HAP-1 (cell line): ENCODE data around the gene RAPGEF1.
A peak's percentile ranks its signal among the peaks of the same experiment; 100 is the strongest.
"Not testable (repeated sequence)": the region's sequence is repeated elsewhere in the genome, so short reads cannot be mapped to it uniquely, and the experiment has no call there.

Experiments used
- DNase-seq, 2 experiments: peaks; one replicate each; pipeline ENCODE4 v3.0.0-alpha.2; 2016 to 2020; ENCODE audit warnings: low spot score in 2 of 2
- H3K27me3 ChIP-seq: fragments of 250-450 bp; sonication (Bioruptor Pico); 2 replicates; pipeline ENCODE4 v1.5.1; 2020; ENCODE audit warnings: low read depth, mild to moderate bottlenecking, moderate library complexity
- H3K36me3 ChIP-seq: fragments of 250-450 bp; sonication (Bioruptor Pico); replicated peaks from 2 replicates; pipeline ENCODE4 v1.5.1; 2020; ENCODE audit warnings: mild to moderate bottlenecking
- H3K4me1 ChIP-seq: fragments of 250-450 bp; sonication (Bioruptor Pico); 2 replicates; pipeline ENCODE4 v1.5.1; 2020; ENCODE audit warnings: mild to moderate bottlenecking
- H3K4me3 ChIP-seq: fragments of 250-450 bp; sonication (Bioruptor Pico); 2 replicates; pipeline ENCODE4 v1.5.1; 2020; ENCODE audit warnings: mild to moderate bottlenecking, moderate library complexity
- H3K9me3 ChIP-seq: fragments of 250-450 bp; sonication (Bioruptor Pico); 2 replicates; pipeline ENCODE4 v1.5.1; 2020; ENCODE audit warnings: mild to moderate bottlenecking, moderate library complexity
- in situ Hi-C: fragments of 300-500 bp; cut with MboI; formaldehyde crosslinking; loops from 3 replicates; pipeline ENCODE4 v1.14.3; 2020; ENCODE audit warnings: low sequenced_read_pairs, inconsistent platforms, mixed read lengths

The RAPGEF1 gene

DNA sequence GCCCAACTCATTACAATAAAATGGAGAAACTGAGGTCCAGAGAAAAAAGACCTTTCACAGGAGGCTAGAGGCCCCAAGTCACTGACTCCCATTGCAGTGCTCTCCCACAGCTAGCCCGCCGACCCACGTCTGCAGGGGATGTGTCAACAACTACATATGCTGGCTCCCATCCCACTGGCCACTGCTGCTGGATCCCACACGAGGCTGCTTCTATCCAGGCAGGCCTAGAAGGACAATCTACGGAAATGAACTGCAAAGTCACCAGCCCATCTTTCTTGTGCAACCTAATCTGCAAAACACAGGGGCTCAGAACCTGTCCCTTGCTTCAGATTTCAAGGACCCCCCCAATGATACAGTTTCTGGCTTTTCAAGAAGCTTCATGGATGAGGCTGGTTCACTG, 24.0 kb downstream of the RAPGEF1 start:
- no peak for DNase-seq
- H3K4me1 ChIP-seq, result no peaks in the 10 kb centered on the region
- H3K27me3 ChIP-seq, result no peaks in the 10 kb centered on the region
- in situ Hi-C loops, result no loop called here
- no peak overlapping the region for H3K4me3 ChIP-seq
- H3K9me3 ChIP-seq, result no peaks in the 10 kb centered on the region
- H3K36me3 ChIP-seq, result no peaks in the 10 kb centered on the region; the same call in 1 of the 2 replicates

DNA sequence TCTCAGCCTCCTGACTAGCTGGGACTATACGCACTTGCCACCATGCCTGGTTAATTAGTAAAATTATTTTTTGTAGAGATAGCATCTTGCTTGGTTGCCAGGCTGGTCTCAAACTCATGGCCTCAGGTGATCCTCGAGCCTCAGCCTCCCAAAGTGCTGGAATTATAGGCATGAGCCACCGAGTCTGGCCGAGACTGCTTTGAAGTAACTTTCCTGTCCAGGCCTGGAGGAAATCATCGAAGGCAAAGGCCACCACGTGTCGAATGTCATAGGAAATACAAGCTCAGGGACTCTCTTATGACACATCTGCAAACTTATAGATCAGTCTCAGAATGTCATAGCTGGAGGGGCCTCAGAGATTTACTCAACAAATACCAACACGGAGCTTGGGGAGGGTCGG, 25.1 kb downstream of the RAPGEF1 start:
- no peak for DNase-seq
- no peak overlapping the region for H3K4me3 ChIP-seq
- no peaks in the 10 kb centered on the region for H3K9me3 ChIP-seq
- peaks cover 10% of the 10 kb centered on the region for H3K4me1 ChIP-seq
- H3K27me3 ChIP-seq, result no peaks in the 10 kb centered on the region
- in situ Hi-C loops, result no loop called here
- no peaks in the 10 kb centered on the region; the same call in 1 of the 2 replicates for H3K36me3 ChIP-seq

DNA sequence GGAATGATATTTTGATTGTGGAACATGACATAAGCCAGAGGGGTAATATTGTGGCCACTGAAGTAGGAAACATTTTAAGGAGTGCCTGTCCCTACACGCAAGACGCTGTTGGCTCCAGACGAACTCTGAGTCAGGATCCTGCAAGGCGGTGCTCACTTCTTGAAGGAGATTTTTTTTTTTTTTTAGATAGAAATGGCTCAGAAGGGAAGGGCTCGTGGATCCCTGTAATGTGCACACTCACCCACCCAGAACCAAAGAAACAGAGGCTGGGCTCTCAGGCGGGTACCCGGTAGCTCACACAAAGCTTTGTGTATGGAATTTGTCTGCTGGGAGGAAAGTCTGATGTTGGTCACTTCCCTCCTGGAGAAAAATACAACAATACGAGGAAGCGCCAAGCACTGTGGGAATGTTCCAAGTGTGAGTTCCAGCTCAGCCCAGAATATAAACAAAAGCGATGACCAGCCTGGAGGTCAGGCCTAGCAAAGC, 25.7 kb downstream of the RAPGEF1 start:
- DNase-seq, result no peak
- in situ Hi-C loops, result no loop called here
- H3K4me3 ChIP-seq, result no peak overlapping the region

DNA sequence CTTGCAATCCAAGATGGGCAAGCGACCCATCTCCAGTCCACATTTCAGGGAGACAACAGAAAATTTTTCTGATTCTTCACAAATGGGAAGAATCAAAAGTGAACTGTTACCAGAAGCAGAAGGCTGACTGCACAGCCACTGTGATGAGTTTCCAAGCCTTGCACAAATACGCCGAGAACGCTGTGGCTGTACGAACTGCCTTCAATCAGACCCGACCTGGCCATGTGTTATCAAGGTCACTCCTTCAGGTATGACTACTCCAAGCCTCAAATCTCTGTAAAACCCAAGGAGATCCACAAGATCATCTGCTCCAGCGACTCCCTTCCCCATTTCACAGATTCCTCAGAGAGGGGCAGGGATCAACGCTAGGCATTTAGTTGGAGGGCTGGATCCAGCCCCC, 26.9 kb downstream of the RAPGEF1 start:
- H3K36me3 ChIP-seq, result no peaks in the 10 kb centered on the region; the same call in 1 of the 2 replicates
- no peaks in the 10 kb centered on the region for H3K9me3 ChIP-seq
- H3K27me3 ChIP-seq, result no peaks in the 10 kb centered on the region
- peaks cover 20% of the 10 kb centered on the region for H3K4me1 ChIP-seq
- in situ Hi-C loops, result no loop called here
- no peak overlapping the region for H3K4me3 ChIP-seq
- DNase-seq, result no peak

More for the DNA sequence above, 25.7 kb downstream of the RAPGEF1 start:
- H3K4me1 ChIP-seq, result peaks cover 16% of the 10 kb centered on the region
- H3K36me3 ChIP-seq, result no peaks in the 10 kb centered on the region; the same call in 1 of the 2 replicates
- H3K9me3 ChIP-seq, result no peaks in the 10 kb centered on the region
- H3K27me3 ChIP-seq, result no peaks in the 10 kb centered on the region

DNA sequence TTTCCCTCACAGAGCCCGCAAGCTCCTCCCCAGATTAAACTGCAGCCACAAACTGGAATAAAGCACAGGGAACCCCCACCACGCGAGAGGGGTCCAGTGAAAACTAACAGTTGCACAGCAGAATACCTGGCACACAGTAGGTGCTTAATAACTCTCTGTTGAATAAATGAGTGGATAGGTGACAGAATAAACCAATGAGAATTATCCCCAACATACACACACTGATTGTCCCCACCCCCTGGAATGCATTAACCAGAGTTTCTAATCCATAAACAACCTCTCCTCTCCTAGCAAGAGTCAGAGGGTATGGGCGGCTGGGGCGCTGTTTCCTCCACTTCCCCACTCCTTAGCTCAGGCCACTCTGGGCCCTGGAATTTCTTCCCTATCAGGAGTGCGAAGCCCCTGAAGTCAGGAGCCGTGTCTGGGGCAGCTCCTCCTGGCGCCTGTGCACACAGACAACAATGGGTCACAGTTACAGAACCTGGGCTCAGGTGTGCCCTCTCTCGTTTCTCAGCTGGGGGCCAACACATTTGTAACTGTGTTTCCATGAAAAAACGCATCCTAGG, 27.6 kb downstream of the RAPGEF1 start:
- no peaks in the 10 kb centered on the region for H3K27me3 ChIP-seq
- peaks cover 28% of the 10 kb centered on the region for H3K4me1 ChIP-seq
- no peaks in the 10 kb centered on the region for H3K9me3 ChIP-seq
- in situ Hi-C loops, result no loop called here
- no peak for DNase-seq
- no peaks in the 10 kb centered on the region for H3K36me3 ChIP-seq
- H3K4me3 ChIP-seq, result no peak overlapping the region

DNA sequence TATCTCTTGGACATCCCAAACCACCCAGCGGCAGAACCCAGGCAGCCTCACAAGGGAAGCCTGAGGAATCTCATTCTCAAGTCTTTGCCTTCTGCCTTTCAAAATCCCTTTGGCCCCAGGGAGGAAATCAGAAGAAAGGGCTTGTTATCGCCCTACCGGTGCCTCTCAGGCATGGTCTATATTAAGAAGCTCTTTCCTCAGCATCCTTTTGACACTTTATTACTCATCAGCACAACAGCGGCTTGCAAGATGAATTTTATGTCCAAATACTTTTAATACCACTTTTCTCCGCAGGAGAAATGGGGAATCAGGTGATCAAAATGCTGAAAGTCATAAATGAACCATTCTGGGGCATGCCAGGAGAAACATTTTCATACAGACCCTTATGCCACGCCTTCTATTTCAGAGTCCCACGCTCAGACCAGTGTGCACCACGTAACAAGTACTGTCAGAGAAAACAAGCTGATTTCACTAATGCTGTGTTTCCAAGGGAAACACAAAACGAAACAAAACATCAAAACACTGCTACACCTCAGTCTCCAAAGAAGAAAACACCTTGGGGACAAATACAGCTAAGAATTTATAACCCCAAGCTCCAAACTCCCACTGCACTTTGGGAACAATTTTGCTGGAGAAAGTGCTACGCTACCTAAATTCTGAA, 30.0 kb downstream of the RAPGEF1 start:
- no peaks in the 10 kb centered on the region for H3K9me3 ChIP-seq
- DNase-seq, result peak in 1 of 2 experiments; percentile 22
- no peak overlapping the region for H3K4me3 ChIP-seq
- H3K4me1 ChIP-seq, result peaks cover 35% of the 10 kb centered on the region
- in situ Hi-C loops, result no loop called here
- no peaks in the 10 kb centered on the region for H3K36me3 ChIP-seq
- no peaks in the 10 kb centered on the region for H3K27me3 ChIP-seq

DNA sequence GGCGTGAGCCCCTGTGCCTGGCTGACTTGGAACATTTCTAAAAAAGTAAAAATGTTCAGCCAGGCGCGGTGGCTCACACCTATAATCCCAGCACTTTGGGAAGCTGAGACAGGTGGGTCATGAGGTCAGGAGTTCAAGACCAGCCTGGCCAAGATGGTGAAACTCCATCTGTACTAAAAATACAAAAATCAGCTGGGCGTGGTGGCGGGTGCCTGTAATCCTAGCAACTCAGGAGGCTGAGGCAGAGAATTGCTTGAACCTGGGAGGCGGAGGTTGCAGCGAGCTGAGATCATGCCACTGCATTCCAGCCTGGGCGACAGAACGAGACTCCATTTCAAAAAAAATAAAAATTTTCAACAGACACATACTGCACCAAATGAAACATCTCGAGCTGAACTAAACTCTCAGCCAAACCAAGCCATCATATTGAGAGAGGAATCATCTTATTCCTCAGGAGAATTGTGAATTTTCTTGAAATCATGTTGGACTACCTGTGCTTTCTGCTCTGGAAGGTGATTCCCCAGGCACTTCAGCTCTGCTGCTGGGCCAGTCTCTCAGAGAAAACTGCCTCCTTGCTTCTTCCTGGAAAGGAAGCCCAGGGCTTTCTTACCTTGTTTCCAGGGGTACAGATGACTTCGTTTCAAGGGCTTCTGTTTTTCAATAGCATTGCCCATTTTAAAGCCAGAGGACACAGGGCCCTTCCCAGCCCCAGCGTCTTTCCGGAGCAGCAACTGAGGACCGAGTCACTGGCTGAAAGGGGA, 30.7 kb downstream of the RAPGEF1 start:
- in situ Hi-C loops, result not testable (repeated sequence)

DNA sequence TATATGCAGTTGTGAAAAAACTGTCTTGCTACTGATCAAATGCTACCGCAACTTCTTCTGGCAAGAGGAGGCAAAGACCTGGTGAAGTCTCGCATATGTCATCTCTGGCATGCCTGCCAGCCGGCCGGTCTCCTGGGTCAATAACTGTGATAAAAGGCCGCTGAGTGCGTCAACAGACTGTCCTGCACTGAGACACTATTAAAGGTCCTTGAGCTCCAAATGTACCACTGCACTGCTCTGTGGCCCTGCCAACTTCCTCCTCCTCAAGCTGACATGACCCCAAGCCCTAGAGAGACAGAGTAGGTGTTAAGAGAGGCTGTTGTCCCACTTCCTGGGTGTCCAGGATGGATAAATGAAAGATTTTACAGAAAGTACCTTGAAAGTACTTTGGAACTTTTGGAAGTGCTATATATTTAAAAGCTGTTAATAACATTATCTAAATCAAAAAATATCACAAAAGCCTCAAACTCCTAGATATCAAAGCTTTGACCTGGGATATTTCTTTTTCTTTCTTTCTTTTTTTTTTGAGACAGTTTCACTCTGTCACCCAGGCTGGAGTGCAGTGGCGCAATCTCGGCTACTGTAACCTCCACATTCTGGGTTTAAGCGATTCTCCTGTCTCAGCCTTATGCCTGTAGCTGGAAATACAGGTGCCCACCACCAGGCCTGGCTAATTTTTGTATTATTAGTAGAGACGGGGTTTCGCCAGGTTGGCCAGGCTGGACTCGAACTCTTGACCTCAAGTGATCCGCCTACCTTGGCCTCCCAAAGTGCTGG, 31.5 kb downstream of the RAPGEF1 start:
- no peaks in the 10 kb centered on the region for H3K9me3 ChIP-seq
- DNase-seq, result peak; percentile 27 to 52
- H3K4me1 ChIP-seq, result peaks cover 44% of the 10 kb centered on the region
- in situ Hi-C loops, result no loop called here
- no peak overlapping the region for H3K4me3 ChIP-seq
- no peaks in the 10 kb centered on the region for H3K36me3 ChIP-seq
- no peaks in the 10 kb centered on the region for H3K27me3 ChIP-seq

More for the DNA sequence above, 30.7 kb downstream of the RAPGEF1 start:
- not testable (repeated sequence) for H3K9me3 ChIP-seq, H3K27me3 ChIP-seq, DNase-seq, H3K4me3 ChIP-seq, H3K36me3 ChIP-seq
- peaks cover 42% of the 10 kb centered on the region for H3K4me1 ChIP-seq

DNA sequence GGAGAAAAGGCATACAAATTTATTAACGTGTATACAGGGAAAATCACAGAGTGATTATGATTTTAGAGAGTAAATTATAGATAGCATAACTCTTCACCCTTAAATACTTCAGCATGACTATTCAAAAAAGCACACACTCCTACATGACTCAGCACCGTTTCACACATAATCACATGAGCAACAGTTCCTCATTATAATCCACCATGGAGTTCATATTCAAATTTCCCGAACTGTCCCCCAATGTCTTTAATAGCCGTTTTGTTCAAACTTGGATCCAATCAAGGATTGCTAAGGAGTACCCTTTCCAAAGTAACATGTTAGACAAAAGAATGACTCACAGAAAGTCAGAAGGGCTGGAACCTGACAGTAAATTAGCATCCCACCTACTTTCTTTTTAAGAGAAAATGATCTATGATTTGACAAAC, 32.1 kb downstream of the RAPGEF1 start:
- no peaks in the 10 kb centered on the region for H3K27me3 ChIP-seq
- DNase-seq, result peak in 1 of 2 experiments; percentile 68
- in situ Hi-C loops, result no loop called here
- no peak overlapping the region for H3K4me3 ChIP-seq
- H3K4me1 ChIP-seq, result peaks cover 46% of the 10 kb centered on the region
- no peaks in the 10 kb centered on the region for H3K9me3 ChIP-seq
- H3K36me3 ChIP-seq, result no peaks in the 10 kb centered on the region

DNA sequence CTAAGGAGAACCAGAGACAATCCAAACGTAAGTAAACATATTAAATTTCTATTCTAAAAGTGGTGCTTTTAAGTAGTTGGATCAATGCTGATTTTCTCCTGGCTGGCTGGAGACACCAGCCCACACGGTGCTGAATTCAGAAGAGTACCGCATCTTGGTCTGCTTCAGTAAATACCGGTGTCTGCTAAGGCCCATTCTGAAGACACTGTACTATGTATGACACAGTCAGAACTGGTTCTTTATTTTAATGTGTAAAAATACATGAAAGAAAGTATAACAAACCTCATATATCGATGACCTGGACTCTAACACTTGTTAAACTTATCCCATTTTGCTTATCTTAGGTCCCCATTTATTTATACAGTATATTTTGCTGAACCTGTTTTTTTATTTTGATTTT, 32.8 kb downstream of the RAPGEF1 start:
- H3K27me3 ChIP-seq, result no peaks in the 10 kb centered on the region
- H3K36me3 ChIP-seq, result no peaks in the 10 kb centered on the region
- in situ Hi-C loops, result no loop called here
- H3K9me3 ChIP-seq, result no peaks in the 10 kb centered on the region
- peaks cover 51% of the 10 kb centered on the region for H3K4me1 ChIP-seq
- DNase-seq, result no peak
- H3K4me3 ChIP-seq, result no peak overlapping the region

DNA sequence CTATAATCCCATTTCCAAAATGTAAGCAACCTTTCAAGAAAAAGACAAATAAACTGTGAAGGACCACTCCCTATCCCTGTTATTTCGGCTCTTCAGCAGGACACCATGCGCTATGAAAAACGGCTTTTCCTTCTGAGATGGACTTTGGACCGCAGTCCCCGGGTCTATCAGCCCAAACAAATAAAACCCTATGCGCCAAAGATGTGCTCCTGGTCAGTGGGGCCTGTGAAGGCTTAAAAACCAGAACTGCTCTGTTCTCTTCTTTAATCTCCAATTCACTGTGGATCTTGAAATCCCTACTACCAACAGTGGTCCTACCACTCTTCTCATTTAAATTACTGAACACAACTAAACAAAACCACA, 33.3 kb downstream of the RAPGEF1 start:
- Histone ChIP-seq H3K36me3 (no peaks in the 10 kb centered on the region), H3K4me3 (no peak overlapping the region), H3K27me3 (no peaks in the 10 kb centered on the region), H3K9me3 (no peaks in the 10 kb centered on the region), H3K4me1 (peaks cover 55% of the 10 kb centered on the region)
- no peak for DNase-seq
- in situ Hi-C loops, result no loop called here

DNA sequence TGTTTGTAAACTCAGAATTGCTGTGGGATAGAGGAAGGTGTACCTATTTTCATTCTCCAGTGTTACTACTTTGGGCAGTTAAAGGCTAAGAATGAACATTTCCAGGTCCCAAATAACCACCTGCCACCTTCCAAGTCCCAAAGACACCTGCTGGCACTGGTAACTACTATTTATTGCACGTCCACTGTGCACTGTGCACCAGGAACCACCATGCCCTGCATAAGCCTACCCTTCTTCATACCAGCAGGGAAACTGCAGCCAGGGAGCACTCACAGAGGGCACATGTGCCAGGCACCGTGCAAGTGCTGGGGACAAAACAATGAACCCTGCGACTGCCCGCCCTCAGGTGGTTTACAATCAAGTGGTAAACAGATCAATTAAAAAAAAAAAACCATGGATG, 34.9 kb downstream of the RAPGEF1 start:
- Histone ChIP-seq H3K27me3 (no peaks in the 10 kb centered on the region), H3K4me1 (peaks cover 48% of the 10 kb centered on the region), H3K36me3 (no peaks in the 10 kb centered on the region), H3K9me3 (no peaks in the 10 kb centered on the region), H3K4me3 (no peak overlapping the region)
- DNase-seq, result no peak
- in situ Hi-C loops, result no loop called here

DNA sequence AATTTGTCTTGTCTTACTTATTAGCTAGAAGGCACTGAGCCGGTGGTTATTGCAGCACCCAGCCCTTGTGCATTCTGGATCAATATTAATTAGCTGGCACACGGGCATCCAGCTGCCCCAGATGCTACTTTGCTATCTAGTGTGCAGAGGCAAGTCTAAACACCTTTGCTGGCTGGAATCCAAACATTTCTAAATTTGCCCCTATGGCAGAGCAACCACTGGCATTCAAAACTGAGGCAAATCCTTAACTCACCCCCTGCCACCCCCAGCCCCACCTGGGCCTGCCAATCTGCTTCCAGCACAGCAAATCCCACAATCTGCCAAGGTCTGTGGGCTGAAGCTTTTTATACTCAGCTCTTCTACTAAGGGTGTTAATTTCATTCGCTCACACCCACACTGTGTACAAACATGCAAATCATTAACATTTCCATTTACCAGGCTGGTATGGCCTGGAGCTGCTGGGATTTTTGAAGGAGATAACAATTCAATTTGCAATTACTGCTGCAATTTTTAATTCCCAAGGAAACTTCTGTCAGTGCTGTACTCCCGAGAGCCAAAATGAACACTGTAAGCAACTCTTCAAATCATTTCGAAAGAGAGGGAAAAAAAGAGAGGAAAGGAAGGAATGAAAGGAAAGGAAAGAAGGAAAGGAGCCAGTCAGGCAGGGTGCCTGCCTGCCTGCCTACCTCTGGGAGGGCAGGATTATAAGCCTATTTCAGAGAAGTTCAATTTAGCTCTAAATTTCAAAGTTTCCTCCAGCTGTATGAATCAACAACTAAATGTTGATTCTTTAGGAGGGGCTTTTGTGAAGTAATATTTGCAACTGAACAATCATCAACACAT, 35.5 kb downstream of the RAPGEF1 start:
- no peaks in the 10 kb centered on the region for H3K27me3 ChIP-seq
- H3K4me1 ChIP-seq, result peaks cover 42% of the 10 kb centered on the region
- in situ Hi-C loops, result no loop called here
- no peak overlapping the region for H3K4me3 ChIP-seq
- H3K9me3 ChIP-seq, result no peaks in the 10 kb centered on the region
- DNase-seq, result no peak
- no peaks in the 10 kb centered on the region for H3K36me3 ChIP-seq
